Upper lobe of left lung (tissue), 4 donors: ENCODE results near the gene OLFML1.

Experiments
- CTCF ChIP-seq, 6 experiments: fragments of 450-650 bp in 4 of 6; fragments of 200-600 bp in 2 of 6; sonication (generic) in 2 of 6; IDR thresholded peaks; one replicate each; pipeline ENCODE4 v1.5.1; 2016 to 2019; ENCODE audit warnings: antibody characterized with exemption in 6 of 6
- POLR2A ChIP-seq, 4 donors: fragments of 450-650 bp; IDR thresholded peaks; one replicate each; pipeline ENCODE4 v1.5.1; 2016 to 2017; ENCODE audit warnings: antibody characterized with exemption in 4 of 4, mild to moderate bottlenecking in 2 of 4

DNA sequence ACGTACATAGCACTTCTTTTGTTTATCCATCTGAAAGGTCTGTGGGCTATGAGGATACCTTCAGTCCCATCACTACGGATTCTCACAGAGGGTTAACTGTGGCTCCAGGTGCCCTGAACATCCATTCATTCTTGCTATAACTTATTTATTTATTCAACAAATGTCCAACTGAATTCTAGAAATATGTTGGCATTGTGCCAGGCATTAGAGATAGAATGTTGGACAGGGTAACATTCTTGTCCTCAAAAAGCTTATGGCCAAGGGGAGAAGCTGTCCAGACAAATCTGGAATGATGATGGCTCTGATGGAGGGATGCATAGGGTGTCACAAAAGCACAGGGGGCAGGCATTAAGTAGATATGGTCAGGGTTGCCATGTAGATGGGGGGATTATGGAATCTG, 8.4 kb downstream of the OLFML1 start:
- TF ChIP-seq POLR2A (IDR thresholded peaks at IDR 0.05), result no peak
- TF ChIP-seq CTCF (IDR thresholded peaks at IDR 0.05), result no peak
